Measurements from ENCODE around the gene DCHS1.

- TF ChIP-seq CTCF (IDR thresholded peaks at IDR 0.05) (no peak), POLR2A (IDR thresholded peaks at IDR 0.05) (no peak)
Measured at GRCh38 chr11:6656936-6657335, 1.3 kb upstream of the DCHS1 start.
